ENCODE measurements around the gene ZNF618. TPM values are rescaled to one million over a fixed set of nuclear protein-coding genes. Genes with fewer than 3 reads are reported as not detected.

Gene ZNF618
- polyA plus RNA-seq, 1 donor (not counting 4 experiments of a cell fraction or from before 2014, with no cell fraction given): 2.5 TPM

DNA sequence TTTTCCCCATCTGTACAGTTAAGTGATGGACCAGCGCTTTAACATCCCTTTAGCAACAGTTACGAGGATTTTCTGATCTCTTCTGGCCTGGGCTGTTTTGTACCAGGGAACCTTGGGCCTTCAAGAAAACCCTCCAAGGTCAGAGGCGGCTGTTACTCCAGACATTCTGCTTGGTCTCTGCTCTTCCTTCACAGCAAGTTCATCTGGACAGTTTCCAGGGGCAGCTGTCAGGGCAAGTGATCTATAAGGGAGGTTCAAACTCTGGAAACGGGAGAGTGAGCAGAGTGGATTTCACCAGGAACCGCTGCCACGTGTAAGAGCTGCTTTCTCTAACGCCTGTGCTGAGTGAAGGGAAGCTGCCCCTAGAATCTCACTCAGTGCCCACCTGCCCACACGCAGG, 36.7 kb downstream of the ZNF618 start:
- no peaks in the 10 kb centered on the region for H4K20me1 ChIP-seq (ENCODE audit: control insufficient read depth, extremely low read depth, insufficient read depth, low read length)
- H3K27ac ChIP-seq (ENCODE audit: control insufficient read depth, insufficient read depth, low read length): no peak overlapping the region
- H3K79me2 ChIP-seq (ENCODE audit: control insufficient read depth, insufficient read depth, low read length): no peaks in the 10 kb centered on the region

DNA sequence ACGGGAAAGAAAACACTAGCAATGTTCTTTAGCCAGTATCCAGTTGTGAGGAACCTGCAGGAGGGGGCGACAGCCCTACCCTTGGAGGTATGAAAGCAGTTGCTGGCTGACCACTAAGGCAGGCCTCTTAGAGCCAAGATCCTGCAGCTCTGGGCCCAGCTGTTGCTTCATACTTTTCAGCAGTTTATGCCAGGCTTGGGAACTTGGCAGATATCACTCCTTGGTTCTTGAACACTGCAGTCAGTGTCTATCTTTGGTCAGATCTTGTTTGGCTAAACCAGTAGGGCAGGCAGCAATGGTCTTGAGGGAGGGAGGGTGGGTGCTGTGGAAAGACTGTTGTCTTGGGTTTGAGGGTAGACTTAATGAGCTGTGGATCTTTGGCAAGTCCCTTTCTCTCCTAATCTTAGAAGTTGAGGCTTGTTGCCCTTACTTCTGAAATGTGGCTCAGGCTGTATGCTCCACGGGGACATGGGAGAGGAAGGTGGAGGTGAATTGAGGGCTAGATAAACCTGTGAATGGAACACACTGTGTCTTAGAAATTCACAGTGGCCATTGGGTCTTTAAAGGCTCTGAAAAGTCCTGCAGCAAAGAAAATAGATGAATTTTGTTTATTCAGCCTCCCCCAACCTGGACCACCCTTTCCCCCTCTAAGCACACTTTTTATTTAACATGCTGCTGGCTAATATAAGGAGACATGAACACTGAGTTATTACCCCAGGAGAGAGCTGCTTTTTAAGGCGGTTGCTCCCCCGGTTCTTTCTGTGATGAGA, 37.5 kb downstream of the ZNF618 start:
- Histone ChIP-seq H3K9me3 (ENCODE audit: control insufficient read depth, low read depth, low read length) (no peaks in the 10 kb centered on the region), H4K20me1 (ENCODE audit: control insufficient read depth, extremely low read depth, insufficient read depth, low read length) (no peaks in the 10 kb centered on the region), H3K36me3 (ENCODE audit: control insufficient read depth in 2 of 2, extremely low read depth in 1 of 2, insufficient read depth in 2 of 2, low read length in 2 of 2) (peaks cover 0 to 1% of the 10 kb centered on the region in 2 experiments), H3K27me3 (ENCODE audit: control insufficient read depth, extremely low read depth, insufficient read depth, low read length) (no peaks in the 10 kb centered on the region), H3K9ac (ENCODE audit: control insufficient read depth, extremely low read depth, insufficient read depth, low read length) (no peak overlapping the region), H3K4me3 (ENCODE audit: control insufficient read depth in 2 of 3, extremely low read depth in 1 of 3, insufficient read depth in 2 of 3, low read depth in 1 of 3, low read length in 3 of 3) (no peak overlapping the region), H3K9me1 (ENCODE audit: control insufficient read depth, extremely low read depth, insufficient read depth, low read length) (no peaks in the 10 kb centered on the region), H3K27ac (ENCODE audit: control insufficient read depth, insufficient read depth, low read length) (no peak overlapping the region), H2AFZ (ENCODE audit: control insufficient read depth, low read length) (no peak overlapping the region), H3K79me2 (ENCODE audit: control insufficient read depth, insufficient read depth, low read length) (no peaks in the 10 kb centered on the region), H3K4me1 (ENCODE audit: control insufficient read depth, extremely low read depth, insufficient read depth, low read length) (peaks cover 4% of the 10 kb centered on the region), H3K4me2 (ENCODE audit: control insufficient read depth, extremely low read depth, insufficient read depth, low read depth, low read length) (no peak overlapping the region)
- DNase-seq (ENCODE audit: low read depth, low spot score): no peak
- TF ChIP-seq EZH2 (IDR thresholded peaks at IDR 0.05; ENCODE audit: low read length): no peak
- TF ChIP-seq, protein P1, sequence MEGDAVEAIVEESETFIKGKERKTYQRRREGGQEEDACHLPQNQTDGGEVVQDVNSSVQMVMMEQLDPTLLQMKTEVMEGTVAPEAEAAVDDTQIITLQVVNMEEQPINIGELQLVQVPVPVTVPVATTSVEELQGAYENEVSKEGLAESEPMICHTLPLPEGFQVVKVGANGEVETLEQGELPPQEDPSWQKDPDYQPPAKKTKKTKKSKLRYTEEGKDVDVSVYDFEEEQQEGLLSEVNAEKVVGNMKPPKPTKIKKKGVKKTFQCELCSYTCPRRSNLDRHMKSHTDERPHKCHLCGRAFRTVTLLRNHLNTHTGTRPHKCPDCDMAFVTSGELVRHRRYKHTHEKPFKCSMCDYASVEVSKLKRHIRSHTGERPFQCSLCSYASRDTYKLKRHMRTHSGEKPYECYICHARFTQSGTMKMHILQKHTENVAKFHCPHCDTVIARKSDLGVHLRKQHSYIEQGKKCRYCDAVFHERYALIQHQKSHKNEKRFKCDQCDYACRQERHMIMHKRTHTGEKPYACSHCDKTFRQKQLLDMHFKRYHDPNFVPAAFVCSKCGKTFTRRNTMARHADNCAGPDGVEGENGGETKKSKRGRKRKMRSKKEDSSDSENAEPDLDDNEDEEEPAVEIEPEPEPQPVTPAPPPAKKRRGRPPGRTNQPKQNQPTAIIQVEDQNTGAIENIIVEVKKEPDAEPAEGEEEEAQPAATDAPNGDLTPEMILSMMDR (optimal IDR thresholded peaks at IDR 0.05 in 1 of 3, IDR thresholded peaks at IDR 0.05 in 1 of 3, conservative IDR thresholded peaks at IDR 0.05 in 1 of 3; ENCODE audit: extremely low read depth in 1 of 3, insufficient read depth in 2 of 3, low read length in 3 of 3): no peak
- dilution Hi-C loops (cut with MboI; ENCODE audit: extremely low pct_ligation_motif_present, low sequenced_read_pairs): no loop called here
- no peak for FAIRE-seq

More for the DNA sequence above, 36.7 kb downstream of the ZNF618 start:
- dilution Hi-C loops (cut with MboI; ENCODE audit: extremely low pct_ligation_motif_present, low sequenced_read_pairs): no loop called here
- Histone ChIP-seq H3K4me1 (ENCODE audit: control insufficient read depth, extremely low read depth, insufficient read depth, low read length) (peaks cover 4% of the 10 kb centered on the region), H3K4me2 (ENCODE audit: control insufficient read depth, extremely low read depth, insufficient read depth, low read depth, low read length) (no peak overlapping the region), H2AFZ (ENCODE audit: control insufficient read depth, low read length) (no peak overlapping the region), H3K9ac (ENCODE audit: control insufficient read depth, extremely low read depth, insufficient read depth, low read length) (no peak overlapping the region), H3K9me3 (ENCODE audit: control insufficient read depth, low read depth, low read length) (no peaks in the 10 kb centered on the region), H3K36me3 (ENCODE audit: control insufficient read depth in 2 of 2, extremely low read depth in 1 of 2, insufficient read depth in 2 of 2, low read length in 2 of 2) (peaks cover 0 to 1% of the 10 kb centered on the region in 2 experiments), H3K9me1 (ENCODE audit: control insufficient read depth, extremely low read depth, insufficient read depth, low read length) (no peaks in the 10 kb centered on the region), H3K4me3 (ENCODE audit: control insufficient read depth in 2 of 3, extremely low read depth in 1 of 3, insufficient read depth in 2 of 3, low read depth in 1 of 3, low read length in 3 of 3) (no peak overlapping the region), H3K27me3 (ENCODE audit: control insufficient read depth, extremely low read depth, insufficient read depth, low read length) (no peaks in the 10 kb centered on the region)
- DNase-seq (ENCODE audit: low read depth, low spot score) (no peak), FAIRE-seq (no peak)
- TF ChIP-seq, protein P1 (optimal IDR thresholded peaks at IDR 0.05 in 1 of 3, IDR thresholded peaks at IDR 0.05 in 1 of 3, conservative IDR thresholded peaks at IDR 0.05 in 1 of 3; ENCODE audit: extremely low read depth in 1 of 3, insufficient read depth in 2 of 3, low read length in 3 of 3): no peak
- no peak for TF ChIP-seq EZH2 (IDR thresholded peaks at IDR 0.05; ENCODE audit: low read length)
